ENCODE results near the gene SUMO3. TPM values are rescaled to one million over a fixed set of nuclear protein-coding genes. Genes with fewer than 3 reads are reported as not detected.

SUMO3 gene
- total RNA-seq, 4 donors from 2014 or later, result 41.7 to 56.2 (median 53.7) TPM

- 80 to 95% methylated on average over 1 to 4 of the region's 22 CpGs for WGBS, 2 donors (ENCODE audit: low coverage in 1 of 2)
- TF ChIP-seq EP300 (IDR thresholded peaks at IDR 0.05), result no peak
- TF ChIP-seq, protein P1, sequence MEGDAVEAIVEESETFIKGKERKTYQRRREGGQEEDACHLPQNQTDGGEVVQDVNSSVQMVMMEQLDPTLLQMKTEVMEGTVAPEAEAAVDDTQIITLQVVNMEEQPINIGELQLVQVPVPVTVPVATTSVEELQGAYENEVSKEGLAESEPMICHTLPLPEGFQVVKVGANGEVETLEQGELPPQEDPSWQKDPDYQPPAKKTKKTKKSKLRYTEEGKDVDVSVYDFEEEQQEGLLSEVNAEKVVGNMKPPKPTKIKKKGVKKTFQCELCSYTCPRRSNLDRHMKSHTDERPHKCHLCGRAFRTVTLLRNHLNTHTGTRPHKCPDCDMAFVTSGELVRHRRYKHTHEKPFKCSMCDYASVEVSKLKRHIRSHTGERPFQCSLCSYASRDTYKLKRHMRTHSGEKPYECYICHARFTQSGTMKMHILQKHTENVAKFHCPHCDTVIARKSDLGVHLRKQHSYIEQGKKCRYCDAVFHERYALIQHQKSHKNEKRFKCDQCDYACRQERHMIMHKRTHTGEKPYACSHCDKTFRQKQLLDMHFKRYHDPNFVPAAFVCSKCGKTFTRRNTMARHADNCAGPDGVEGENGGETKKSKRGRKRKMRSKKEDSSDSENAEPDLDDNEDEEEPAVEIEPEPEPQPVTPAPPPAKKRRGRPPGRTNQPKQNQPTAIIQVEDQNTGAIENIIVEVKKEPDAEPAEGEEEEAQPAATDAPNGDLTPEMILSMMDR (IDR thresholded peaks at IDR 0.05), result no peak
- TF ChIP-seq POLR2AphosphoS5 (IDR thresholded peaks at IDR 0.05), result no peak
- no peak for TF ChIP-seq POLR2A (IDR thresholded peaks at IDR 0.05)
- peaks cover 0 to 17% (median 0%) of the 10 kb centered on the region in 3 donors for H3K9me3 ChIP-seq
- H3K27me3 ChIP-seq, result peaks cover 16% of the 10 kb centered on the region
- no peaks in the 10 kb centered on the region for H3K4me1 ChIP-seq
- H3K36me3 ChIP-seq, result no peaks in the 10 kb centered on the region
- no peak overlapping the region for H3K27ac ChIP-seq
- no peak overlapping the region for H3K4me3 ChIP-seq
- no peak for ATAC-seq
Measured at GRCh38 chr21:44759628-44760285, 58.1 kb downstream of the SUMO3 start.

- Histone ChIP-seq H3K27me3 (peaks cover 16% of the 10 kb centered on the region), H3K36me3 (no peaks in the 10 kb centered on the region), H3K9me3 (peaks cover 0 to 24% (median 0%) of the 10 kb centered on the region in 3 donors), H3K27ac (no peak overlapping the region), H3K4me1 (no peaks in the 10 kb centered on the region), H3K4me3 (no peak overlapping the region)
- TF ChIP-seq POLR2A (IDR thresholded peaks at IDR 0.05), result no peak
- no peak for TF ChIP-seq POLR2AphosphoS5 (IDR thresholded peaks at IDR 0.05)
- TF ChIP-seq EP300 (IDR thresholded peaks at IDR 0.05), result no peak
- TF ChIP-seq, protein P1 (IDR thresholded peaks at IDR 0.05), result no peak
- 10% methylated on average over 2 of the region's 26 CpGs; no CpG with 5 or more reads in 1 of the 2 donors for WGBS, 2 donors (ENCODE audit: low coverage in 1 of 2)
- ATAC-seq, result no peak
Measured at GRCh38 chr21:44758781-44759627, 58.9 kb downstream of the SUMO3 start.

DNA sequence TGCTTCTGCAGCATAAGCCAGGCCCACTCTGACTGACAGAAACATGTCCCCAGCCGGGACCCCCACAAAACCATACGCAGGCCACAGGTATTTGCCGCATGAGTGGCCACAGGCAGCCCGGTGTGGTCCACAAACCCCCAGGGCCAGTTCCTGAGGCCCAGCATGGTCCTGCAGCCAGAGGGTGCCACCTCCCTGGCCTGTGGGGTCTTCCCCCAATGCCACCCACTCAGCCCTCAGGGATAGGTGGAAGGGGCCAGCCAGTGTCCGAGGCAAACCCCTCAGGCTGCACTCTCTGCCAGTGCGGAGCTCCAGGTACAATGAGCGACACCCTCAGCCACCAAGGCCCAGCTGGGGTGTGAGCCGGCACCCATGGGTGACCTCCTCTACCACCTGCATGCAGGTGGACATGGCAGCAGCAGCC is 59.7 kb downstream of the SUMO3 start:
- H3K9me3 ChIP-seq, result peaks cover 0 to 26% (median 0%) of the 10 kb centered on the region in 3 donors
- H3K27ac ChIP-seq, result no peak overlapping the region
- no peaks in the 10 kb centered on the region for H3K4me1 ChIP-seq
- no peaks in the 10 kb centered on the region for H3K36me3 ChIP-seq
- WGBS, 2 donors (ENCODE audit: low coverage in 1 of 2), result no CpG with 5 or more reads among the region's 8 CpGs
- ATAC-seq, result no peak
- TF ChIP-seq EP300 (IDR thresholded peaks at IDR 0.05) (no peak), POLR2A (IDR thresholded peaks at IDR 0.05) (no peak), POLR2AphosphoS5 (IDR thresholded peaks at IDR 0.05) (no peak)
- TF ChIP-seq, protein P1 (IDR thresholded peaks at IDR 0.05), result no peak
- H3K4me3 ChIP-seq, result no peak overlapping the region
- peaks cover 16% of the 10 kb centered on the region for H3K27me3 ChIP-seq

GRCh38 chr21:44757731-44758130 is 60.1 kb downstream of the SUMO3 start:
- no peak for TF ChIP-seq EP300 (IDR thresholded peaks at IDR 0.05)
- TF ChIP-seq POLR2AphosphoS5 (IDR thresholded peaks at IDR 0.05), result no peak
- no peak for TF ChIP-seq POLR2A (IDR thresholded peaks at IDR 0.05)
- TF ChIP-seq, protein P1 (IDR thresholded peaks at IDR 0.05), result no peak
- ATAC-seq, result no peak

More at GRCh38 chr21:44757731-44758130, 60.1 kb downstream of the SUMO3 start:
- peaks cover 17% of the 10 kb centered on the region for H3K27me3 ChIP-seq
- H3K36me3 ChIP-seq, result no peaks in the 10 kb centered on the region
- H3K4me3 ChIP-seq, result no peak overlapping the region
- H3K27ac ChIP-seq, result no peak overlapping the region
- peaks cover 0 to 26% (median 0%) of the 10 kb centered on the region in 3 donors for H3K9me3 ChIP-seq
- WGBS, 2 donors (ENCODE audit: low coverage in 1 of 2), result 72 to 92% methylated on average over 2 to 4 of the region's 6 CpGs
- H3K4me1 ChIP-seq, result no peaks in the 10 kb centered on the region
